B cell (primary cell): ENCODE data around the gene C15orf62.

Experiments used
- CTCF ChIP-seq: fragments of 200-600 bp; IDR thresholded peaks from one replicate; pipeline ENCODE4 v1.8.0; 2022; ENCODE audit warnings: antibody characterized with exemption, mild to moderate bottlenecking
- EZH2 ChIP-seq: IDR thresholded peaks from 2 replicates; pipeline ENCODE4 v1.6.1; 2012; ENCODE audit warnings: borderline replicate concordance, low read depth, mild to moderate bottlenecking, moderate library complexity, low read length; ENCODE audit not compliant: insufficient read depth, poor library complexity, severe bottlenecking

GRCh38 chr15:40731034-40731433 lies 38.7 kb upstream of the C15orf62 start:
- no peak for TF ChIP-seq CTCF
- TF ChIP-seq EZH2: no peak
